HG03039 (cell line): ENCODE measurements around the gene IL6R.

Experiments
- ATAC-seq: cut with Tn5 transposase; IDR thresholded peaks from one replicate; pipeline ENCODE4 v1.9.1; 2021; ENCODE audit warnings: mild to moderate bottlenecking, moderate library complexity; ENCODE audit not compliant: unreplicated experiment

Gene IL6R

DNA sequence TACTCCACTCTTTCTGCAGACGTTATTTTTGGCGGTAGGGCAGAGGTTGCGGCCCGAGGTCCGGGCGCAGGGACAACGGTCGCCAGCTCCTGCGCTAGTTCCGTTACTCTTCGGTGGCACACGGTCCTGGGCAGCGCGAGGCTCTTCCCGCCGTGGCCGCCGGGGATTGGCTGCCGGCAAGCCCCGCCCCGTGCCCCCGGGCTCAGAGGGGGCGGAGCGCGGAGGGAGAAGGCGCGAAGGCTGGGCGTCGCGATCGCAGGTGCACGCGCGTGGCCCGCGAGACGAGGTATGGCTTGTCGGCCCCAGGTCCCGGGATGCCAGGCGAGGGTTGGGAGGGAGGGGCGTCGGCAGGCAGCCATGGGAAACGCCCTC lies 97.6 kb downstream of the IL6R start:
- no peak for ATAC-seq

DNA sequence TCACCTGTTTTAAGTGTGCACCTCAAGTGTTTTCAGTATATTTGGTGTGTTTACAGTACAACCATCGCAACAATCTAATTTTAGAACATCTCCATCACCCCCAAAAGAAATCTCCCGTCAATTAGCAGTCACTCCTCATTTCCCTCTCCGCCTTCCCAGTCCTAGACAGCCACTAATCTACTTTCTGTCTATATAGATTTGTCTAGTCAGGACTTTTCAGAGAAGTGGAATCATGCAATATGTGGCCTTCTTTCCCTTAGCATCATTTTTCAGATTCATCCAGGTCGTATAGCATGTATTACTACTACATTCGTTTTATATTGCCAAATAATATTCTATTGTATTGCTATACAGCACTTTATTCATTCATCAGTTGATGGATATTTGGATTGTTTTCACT lies 98.8 kb downstream of the IL6R start:
- ATAC-seq, result no peak

- ATAC-seq, result no peak
These were observed 107.6 kb downstream of the IL6R start for GRCh38 chr1:154512760-154513159.

DNA sequence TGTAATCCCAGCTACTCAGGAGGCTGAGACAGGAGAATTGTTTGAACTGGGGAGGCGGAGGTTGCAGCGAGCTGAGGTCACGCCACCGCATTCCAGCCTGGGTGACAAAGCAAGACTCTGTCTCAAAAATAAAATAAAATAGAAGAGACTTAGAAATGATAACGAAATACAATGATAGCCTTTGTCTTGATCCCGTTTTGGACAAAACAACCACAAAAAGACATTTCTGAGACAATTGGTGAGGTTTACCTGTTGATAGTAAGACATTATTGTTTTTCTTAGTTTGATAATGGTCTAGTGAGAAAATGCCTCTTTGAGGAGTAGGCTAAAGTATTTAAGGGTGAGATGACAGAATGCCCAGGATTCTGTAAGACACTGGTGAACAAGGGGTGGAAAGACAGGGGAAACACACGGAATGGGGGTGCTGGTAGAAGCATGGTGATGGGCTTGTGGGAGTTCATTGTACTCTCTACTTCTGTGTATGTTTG lies 109.0 kb downstream of the IL6R start:
- no peak for ATAC-seq

- no peak for ATAC-seq
These were observed 112.5 kb downstream of the IL6R start for GRCh38 chr1:154517661-154518060.
